ENCODE results near the gene SLC16A2.

SLC16A2 gene

GRCh38 chrX:74509989-74510388 lies 88.7 kb downstream of the SLC16A2 start (continued):
- TF ChIP-seq ZBTB6 (tag by site-specific recombination; IDR thresholded peaks at IDR 0.05) (no peak), HOXD13 (CRISPR knock-in tag; IDR thresholded peaks at IDR 0.05; ENCODE audit: borderline replicate concordance) (no peak), ZNF335 (tag by site-specific recombination; conservative IDR thresholded peaks at IDR 0.05) (no peak), ZNF184 (tag by site-specific recombination; IDR thresholded peaks at IDR 0.05) (no peak), BCL11B (tag by site-specific recombination; IDR thresholded peaks at IDR 0.05; ENCODE audit: low read depth) (no peak), ZNF174 (tag by site-specific recombination; IDR thresholded peaks at IDR 0.05) (no peak), ZBTB21 (tag by site-specific recombination; IDR thresholded peaks at IDR 0.05) (no peak), ZNF555 (tag by site-specific recombination; conservative IDR thresholded peaks at IDR 0.05) (no peak), ZNF549 (tag by site-specific recombination; IDR thresholded peaks at IDR 0.05) (no peak), ZNF398 (tag by site-specific recombination; IDR thresholded peaks at IDR 0.05) (no peak), ZNF169 (tag by site-specific recombination; IDR thresholded peaks at IDR 0.05) (no peak), PRDM10 (tag by site-specific recombination; IDR thresholded peaks at IDR 0.05) (no peak)

GRCh38 chrX:74510401-74510800 lies 89.1 kb downstream of the SLC16A2 start:
- ChIA-PET POLR2A (no interaction called here), CTCF (interaction anchor here (0.7 kb wide), 1 partner anchor 278 kb away, joined by 4 read pairs; no protein-coding TSS in a partner anchor)
- Histone ChIP-seq H3K4me1 (ENCODE audit: control insufficient read depth, insufficient read depth, low read length) (peaks cover 8% of the 10 kb centered on the region; the same call in 1 of the 2 replicates), H3K27ac (ENCODE audit: extremely low read depth, low read depth, low read length) (no peak overlapping the region), H3K4me3 (ENCODE audit: low read depth, low read length) (no peak overlapping the region), H3K9me3 (ENCODE audit: control insufficient read depth, insufficient read depth, low read depth, low read length) (no peaks in the 10 kb centered on the region), H3K36me3 (ENCODE audit: control insufficient read depth in 2 of 2, insufficient read depth in 1 of 2, low read length in 2 of 2) (no peaks in the 10 kb centered on the region)
- no peak for TF ChIP-seq ZNF174 (tag by site-specific recombination; IDR thresholded peaks at IDR 0.05)
- no peak for TF ChIP-seq ZNF701 (tag by site-specific recombination; IDR thresholded peaks at IDR 0.05)
- no peak for TF ChIP-seq PRDM2 (tag by site-specific recombination; IDR thresholded peaks at IDR 0.05; ENCODE audit: borderline replicate concordance)
- no peak for TF ChIP-seq GLI2 (tag by site-specific recombination; IDR thresholded peaks at IDR 0.05; ENCODE audit: borderline replicate concordance, low read depth)
- TF ChIP-seq YY1 (tag by site-specific recombination; IDR thresholded peaks at IDR 0.05) = no peak
- no peak for TF ChIP-seq BCL11B (tag by site-specific recombination; IDR thresholded peaks at IDR 0.05; ENCODE audit: low read depth)

All from HEK293 (cell line).